HT-29 (cell line): ENCODE measurements around the gene GPR78. TPM values are rescaled to one million over a fixed set of nuclear protein-coding genes. Genes with fewer than 3 reads are reported as not detected.

Experiments
- DNase-seq: peaks from one replicate; pipeline ENCODE4 v3.0.0-alpha.2; 2015; ENCODE audit warnings: low spot score
- total RNA-seq: library from RNA; depleted of rRNA; stranded (reverse); fragments of >200 nt; shearing (Covaris generic); gene quantifications from 2 replicates; pipeline ENCODE4 v1.2.3, GENCODE V29; 2014

GPR78 gene
- total RNA-seq, 1 experiment from 2014 or later = not detected

DNA sequence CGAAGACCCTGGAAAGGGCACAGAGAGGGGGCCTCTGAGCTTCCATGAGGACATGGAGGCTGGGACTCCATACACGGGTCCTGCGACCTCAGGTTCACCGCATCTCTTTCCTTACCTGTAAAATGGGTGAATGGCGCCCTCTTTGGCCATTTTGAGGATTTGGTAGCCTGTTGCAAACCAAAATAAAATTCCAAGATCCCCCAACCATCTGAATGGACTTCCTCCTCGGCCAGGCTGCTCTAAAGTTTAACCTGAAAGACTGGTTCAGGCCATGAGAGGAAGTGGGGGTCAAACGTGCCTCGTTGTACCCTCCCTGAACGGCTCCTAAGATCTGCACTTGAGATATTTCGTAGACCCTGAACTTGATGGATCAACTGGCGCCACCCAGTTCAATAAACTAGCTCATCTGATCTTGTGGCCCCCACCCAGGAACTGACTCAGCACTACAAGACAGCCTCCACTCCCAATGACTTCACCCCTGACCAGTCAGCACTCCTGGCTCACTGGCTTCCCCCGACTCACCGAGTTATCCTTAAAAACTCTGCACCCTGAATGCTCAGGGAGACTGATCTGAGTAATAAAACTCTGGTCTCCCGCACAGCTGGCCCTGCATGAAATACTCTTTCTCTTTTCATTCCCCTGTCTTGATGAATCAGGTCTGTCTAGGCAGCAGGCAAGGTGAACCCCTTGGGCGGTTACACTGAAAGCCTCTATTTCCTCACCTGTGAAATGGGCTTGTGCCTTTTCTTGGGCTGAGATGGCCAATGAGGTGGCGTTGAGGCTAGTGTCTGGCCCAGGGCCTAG, 32.9 kb upstream of the GPR78 start:
- DNase-seq = peak; percentile 54

DNA sequence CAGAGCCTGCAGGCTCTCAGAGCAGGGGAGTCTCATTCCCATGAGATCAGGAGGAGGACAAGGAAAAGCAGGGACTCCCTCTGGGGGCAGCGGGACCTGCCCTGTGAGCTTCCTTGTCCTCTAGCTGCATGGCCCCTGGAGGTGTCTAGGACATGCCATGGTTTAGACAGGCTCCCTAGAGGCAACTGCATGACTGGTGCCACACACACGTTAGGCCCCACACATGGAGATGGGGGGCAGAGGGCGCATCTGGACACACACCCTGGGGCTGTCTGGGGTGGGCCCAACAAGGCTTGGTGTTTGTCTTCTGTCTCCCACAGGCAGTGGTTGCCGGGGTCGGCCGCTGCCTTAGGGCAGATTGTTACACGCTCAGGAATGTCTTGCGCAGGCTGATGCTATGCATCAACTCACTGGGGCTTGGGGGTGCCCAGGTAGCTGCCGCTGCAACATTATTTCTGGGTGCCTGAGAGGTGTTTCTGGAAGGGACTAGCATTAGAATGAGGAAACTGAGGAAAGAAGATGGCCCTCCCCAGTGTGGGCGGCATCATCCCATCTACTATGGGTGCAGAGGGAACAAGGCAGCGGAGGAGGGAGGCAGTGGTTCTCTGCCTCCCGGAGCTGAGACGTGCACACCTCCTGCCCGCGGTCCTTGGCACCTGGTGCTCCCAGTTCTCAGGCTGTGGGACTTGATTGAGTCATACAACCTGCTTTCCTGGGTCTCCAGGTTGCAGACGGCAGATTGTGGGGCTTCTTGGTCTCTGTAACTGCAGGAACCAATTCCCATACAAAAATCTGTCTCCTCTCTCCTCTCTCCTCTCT, 32.1 kb upstream of the GPR78 start:
- DNase-seq = no peak

DNA sequence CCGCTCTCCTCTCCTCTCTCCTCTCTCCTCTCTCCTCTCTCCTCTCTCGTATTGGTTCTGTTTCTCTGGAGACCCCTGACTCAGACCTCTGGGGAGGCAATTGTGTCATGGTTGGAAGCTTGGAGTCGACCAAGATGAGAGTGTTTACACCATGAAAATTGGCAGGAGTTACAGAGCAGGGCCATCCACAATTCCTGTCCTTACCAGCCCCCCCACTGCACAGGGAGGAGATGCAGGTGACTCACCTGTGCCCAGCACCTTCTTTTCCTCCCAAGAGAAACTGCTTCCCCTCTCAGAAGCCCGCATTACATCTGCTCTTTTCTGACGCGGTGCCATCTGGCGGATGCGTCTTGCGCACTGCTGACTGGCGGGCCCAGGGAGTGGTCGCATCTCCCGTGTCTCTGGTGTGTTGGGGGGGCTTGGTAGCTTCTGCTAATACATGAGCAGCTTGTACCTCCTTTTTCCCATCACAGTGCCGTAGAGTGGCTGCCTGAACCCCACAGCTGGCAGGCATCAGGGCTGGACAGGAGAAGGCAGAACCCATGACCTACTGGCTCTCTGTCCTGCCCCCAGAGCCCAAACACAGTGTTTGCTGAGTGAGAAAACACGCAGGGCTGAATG, 31.4 kb upstream of the GPR78 start:
- DNase-seq = no peak

DNA sequence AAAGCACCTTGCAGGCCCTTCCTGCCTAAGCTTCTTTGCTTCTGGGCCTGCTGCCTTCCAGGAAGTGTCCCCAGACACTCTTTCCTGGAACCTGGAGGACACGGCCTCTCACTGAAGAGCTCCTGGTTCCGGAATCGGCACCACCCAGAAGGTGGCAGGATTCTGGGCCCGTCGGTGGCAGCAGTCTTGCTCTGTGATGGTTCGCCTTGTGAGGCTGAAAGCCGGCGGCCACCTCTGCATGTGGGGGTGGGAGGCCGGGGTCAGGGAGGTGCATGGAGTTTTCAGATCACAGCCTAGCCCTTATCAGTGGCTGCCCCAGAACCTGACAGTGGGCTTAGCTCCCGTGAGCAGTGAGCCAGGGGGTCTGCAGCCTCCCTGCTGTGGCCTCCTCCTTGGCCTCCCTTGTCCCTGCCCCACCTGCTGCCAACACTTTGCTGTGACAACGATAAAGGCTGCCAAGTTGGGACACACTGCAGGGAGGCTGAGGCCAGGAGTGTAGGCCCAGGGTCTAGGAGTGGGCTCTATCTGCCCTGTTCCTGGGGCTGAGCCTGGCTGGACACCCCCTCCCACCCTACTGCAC, 30.8 kb upstream of the GPR78 start:
- no peak for DNase-seq

DNA sequence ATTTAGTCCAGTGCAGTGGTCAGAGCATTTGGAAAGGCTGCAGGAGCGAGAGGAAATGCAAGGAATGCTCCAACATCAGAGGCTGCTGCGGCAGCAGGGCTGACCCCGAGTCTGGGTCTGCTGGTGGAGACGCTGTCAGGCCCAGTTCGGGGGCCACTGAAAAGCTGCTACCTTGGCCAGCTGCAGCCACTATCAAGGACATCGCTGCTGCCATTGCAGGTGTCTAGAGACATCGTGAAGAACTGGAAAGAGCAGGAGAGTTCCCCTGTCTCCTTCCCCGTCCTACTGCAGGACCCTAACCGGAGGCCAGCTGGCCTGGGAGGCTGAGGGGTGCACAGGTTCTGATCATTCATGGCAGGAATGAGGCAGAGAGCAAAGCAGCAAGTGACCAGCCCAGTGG, 29.5 kb upstream of the GPR78 start:
- DNase-seq = no peak

DNA sequence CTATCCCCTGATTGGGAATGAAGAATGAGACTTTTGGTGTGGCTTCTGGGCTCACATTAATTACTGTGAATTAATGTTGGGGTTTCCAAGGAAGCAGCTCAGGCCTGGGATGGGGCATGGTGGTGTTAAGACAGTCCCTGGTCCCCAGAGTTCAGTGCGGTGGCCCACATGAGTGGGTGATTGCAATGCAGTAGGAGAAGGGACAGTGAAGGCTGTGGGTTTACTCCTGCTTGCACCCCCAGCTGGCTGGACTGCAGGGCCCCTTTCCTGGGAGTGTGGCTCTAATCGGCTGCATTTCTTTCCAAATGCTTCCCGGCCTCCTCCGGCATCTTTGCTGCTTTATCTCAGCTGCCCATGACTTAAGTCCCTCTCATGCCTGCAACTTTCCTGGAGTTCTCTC, 28.2 kb upstream of the GPR78 start:
- no peak for DNase-seq

DNA sequence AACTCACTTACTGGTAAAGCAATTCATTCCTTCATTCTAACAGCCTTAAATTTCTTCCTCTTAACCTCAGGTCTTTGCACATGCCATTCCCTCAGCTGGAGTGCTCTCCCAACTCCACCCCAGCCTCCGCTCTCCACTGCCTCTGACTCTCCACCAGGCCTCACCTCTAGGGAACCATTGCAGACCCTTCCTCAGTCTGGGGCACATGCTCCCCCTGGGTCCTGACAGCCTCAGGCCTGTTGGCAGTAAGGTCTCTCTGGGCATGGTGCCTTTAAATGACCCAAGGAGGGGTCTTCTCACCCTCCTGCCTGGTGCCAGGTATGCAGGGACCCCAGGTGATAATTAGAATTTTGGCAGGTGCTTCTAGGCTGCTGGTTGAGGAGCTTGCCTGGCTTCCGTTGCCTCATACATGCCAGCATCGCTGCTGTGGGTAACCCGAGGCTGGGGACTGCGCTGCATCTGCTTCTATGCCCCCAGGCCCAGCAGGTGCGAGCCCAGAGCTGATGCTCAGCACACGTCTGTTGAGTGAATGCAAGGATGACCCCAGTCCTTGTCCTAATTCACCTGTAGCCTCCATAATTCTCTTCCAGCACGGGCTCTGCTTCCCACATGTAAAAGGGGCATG, 27.5 kb upstream of the GPR78 start:
- DNase-seq = no peak

DNA sequence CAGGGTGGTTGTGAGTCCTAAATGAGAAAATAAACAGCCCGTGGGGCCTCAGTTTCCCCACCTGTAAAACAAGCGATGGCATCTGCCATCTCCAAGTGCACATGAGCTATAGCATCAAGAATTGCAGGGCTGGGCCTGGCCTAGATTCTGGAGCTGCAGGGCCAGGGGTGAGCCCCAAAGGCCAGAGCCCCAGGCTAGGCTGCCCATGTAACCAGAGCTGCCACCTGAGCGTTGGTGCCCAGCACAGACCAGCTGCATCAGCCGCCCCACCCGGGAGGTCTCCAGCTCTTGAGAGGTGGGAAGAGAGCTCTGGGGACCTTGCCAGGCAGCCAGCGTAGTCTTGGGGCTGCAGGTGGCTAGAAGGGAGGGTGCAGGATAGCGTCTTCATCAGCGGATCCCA, 27.0 kb upstream of the GPR78 start:
- no peak for DNase-seq

DNA sequence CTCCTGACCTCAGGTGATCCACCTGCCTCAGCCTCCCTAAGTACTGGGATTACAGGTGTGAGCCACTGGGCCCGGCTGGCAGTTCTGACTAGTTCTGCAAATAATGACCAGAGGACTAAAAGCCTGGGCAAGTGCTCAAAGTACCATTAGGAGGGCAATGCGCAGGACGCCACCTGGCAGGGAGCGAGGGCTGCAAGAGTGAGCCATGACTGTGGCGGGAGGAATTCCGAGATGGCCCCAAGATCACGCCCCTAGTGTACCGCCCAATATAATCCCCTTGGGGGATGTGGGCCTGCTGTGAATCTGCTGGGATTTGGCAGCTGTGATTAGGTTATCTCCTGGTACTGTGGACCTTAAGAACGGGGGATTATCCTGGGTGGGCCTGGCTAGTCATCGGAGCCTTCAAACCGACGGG, 26.2 kb upstream of the GPR78 start:
- DNase-seq = no peak

DNA sequence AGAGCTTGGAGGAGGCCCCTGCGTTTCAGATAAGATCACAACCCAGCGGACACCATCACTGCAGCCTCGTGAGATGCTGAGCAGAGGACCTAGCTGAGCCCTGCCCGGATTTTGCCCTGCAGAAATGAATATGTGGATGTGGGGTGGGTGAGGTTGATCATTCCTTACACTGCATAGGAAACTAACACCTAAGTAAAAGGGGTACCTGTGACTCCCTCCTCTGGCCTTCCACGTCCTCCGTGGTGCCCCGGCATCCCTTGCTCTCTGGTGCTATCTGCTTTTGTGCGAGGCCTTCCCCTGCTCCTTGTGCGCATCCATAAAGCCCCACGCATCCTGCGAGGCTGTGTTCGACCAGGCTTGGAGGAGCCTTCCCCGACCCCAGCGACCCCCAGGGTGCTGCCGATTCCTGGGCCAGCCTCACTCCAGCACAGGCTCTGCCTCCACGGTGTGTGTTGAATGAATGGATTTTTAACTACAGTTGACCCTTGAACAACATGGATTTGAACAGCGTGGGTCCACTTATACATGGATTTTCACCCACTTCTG, 25.6 kb upstream of the GPR78 start:
- DNase-seq = no peak

DNA sequence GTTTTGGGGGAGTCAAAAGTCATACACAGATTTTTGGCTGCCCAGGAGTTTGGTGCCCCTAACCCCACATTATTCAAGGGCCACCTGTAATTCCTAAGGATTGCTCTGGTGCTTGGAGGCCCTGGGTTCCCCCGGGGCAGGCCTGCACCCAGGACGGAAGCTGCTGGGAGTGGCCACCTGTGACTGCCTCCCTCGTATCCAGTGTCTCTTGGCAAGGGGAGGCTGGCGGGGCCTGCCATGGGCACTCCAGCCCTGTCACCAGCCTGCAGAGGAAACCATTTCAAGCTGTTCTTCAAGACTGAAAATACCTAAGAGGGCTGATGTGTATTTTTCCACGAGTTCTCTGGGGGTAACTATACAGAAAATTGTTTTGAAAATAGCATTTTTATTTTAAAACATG, 24.5 kb upstream of the GPR78 start:
- DNase-seq = no peak

DNA sequence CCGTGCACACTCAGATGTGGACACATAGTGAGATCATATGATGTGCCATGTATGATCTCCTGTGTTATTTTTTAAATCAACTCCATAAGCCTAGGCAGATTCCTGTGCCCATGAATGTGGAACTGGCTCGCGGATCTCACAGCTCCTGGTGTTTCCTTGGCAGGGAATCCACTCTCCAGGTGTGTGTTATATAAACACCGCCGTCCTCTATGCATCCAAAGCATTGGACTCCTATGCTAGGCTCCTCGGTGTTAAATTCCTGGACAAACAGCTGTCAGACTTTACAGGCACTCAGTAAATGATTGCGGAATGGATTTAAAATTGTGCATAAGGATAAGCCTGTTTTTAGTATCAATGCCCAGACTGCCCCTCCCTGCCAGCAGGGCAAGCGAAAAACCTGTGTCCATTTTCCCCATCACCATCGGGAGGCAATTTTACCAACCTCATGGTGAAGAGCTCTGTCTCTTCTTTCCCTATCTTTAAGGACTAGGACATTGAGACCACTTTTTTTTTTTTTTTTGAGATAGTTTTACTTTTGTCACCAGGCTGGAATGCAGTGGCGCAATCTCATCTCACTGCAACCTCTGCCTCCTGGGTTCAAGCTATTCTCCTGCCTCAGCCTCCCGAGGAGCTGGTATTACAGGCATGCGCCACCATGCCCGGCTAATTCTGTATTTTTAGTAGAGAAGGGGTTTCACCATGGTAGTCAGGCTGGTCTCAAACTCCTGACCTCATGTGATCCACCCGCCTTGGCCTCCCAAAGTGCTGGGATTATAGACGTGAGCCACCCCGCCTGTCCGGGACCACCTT, 23.6 kb upstream of the GPR78 start:
- DNase-seq = no peak

DNA sequence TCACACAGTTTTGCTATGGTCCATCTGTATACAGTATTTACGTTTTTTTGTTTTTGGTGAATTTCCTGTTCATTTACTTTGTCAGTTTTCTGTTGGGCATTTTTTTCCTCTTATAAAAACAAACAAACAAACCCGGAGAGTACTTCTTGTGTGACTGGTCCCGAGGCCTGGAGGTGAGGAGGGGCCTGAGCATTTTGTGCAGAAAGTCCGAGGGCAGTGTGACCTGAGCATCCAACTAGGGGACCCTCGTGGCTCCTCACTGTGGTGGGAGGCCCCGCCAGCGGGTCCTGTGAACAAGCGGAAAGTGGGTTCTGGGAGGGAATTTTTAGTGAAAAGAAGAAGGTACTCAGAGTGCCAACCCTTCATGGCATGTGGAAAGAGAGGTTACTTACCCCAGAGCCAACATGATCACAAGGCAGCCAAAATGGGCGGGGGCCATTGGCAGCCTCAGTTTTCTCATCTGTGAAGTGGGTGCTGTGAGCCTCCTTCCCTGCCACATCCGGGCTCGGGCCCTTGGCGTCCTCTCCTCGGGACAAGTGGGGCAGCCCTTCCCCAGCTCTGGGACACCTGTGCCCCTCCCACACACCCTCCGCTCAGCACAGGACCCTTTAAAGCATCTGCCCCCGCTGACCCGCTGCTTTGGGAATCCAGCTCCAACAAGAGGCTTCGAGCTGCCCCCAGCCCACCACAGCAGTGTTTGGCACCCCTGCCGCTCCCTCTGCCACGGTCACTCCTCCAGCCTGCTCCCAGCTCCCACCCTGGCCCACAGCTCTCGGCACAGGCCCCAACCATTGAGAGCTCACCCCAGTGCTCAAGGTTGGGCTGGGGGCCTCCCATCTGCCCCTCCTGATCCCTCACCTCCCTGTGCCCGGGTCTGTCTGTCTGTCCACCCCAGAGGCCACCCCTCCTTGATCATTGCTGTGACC, 22.8 kb upstream of the GPR78 start:
- DNase-seq = no peak

DNA sequence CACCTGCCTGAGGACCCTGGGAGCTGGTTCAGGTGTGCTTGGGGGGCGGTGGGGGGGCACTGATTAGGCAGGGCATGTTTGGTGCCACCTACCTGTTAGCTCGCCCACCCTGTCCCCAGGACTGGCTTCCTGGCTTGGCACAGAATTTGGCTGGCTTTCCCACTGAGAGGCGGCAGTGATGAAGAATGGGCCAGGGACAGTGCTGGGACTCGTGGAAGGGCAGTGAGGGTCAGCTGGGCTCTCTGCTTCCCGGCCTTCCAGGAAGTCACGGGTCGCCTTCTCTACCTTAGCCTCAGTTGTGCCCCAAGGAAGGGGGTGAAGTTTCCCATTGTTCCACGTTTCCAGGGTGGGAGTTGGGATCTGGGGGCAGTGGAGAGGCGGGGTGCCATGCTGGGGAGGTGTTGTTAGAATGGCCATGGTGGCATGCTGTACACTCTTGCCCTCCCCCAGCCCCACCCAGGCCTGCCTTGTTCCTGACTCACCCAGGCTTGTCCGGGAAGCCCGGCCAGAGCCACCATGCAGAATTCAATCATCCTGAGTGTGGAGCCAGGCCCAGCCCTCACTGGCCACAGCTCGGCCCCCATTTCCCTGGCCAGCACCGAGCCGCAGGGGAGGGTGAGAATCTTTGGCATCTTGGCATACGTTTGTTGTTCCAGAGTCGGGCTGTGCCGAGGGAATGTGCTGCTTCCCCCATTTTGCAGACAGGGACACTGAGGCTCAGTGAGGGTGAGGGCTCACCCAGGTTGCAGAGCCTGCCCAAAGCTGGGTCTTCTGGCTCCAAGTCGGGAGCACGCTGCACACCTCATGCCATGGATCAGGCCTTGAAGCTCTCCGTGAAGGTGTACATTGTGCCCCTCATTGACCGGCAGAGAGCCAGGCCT, 21.9 kb upstream of the GPR78 start:
- no peak for DNase-seq

DNA sequence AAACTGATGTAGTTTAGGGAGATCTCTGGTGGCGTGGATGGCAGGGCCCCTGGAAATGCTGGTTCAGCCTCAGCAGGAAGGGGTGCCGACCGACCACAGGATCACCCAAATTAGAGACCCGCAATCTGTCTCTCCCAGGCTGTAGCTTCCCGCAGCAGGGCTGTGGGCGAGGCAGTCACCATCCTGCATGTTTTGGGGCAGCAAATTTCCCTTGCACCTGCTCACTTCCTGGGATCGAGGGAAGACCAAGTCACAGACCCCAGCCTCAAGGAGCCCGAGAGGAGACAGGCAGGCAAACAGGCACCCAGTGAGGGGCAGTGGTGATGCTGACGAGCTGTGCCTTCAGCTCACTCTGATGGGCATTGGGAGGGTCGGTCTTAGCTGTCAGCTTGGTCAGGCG, 21.2 kb upstream of the GPR78 start:
- DNase-seq = no peak

DNA sequence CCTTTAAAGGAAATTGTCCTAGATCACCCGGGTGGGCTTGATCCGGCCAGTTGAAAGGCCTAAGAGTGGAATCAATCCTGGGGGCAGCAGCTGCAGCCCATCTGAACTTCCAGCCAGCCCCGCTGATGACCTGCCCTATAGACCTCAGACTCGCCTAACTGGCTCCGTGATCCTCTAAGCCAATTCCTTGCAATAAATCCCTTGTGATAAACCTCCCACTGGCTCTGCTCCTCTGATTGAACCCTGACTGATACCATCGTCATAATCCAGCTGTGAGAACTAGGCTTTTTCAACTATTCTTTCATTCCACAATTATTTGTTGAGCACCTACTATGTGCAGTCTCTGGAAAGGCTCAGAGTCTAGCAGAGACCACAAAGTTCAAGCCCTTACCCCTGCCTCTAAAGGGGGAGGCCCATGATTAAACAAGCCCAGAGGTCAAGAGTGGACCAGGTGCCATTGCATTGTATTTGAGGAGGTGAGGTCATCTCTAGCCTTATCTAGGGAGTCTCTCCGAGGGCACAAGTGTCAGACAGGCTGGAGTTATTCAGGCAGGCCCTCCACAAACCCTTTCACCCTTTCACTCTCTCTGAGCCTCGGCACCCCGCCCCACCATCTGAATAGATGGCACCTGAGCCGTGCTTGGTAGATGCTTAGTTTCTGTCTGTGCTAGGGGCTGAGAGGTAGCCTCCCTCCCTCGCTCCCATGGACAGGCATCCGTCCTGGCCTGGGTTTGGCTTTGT, 20.5 kb upstream of the GPR78 start:
- no peak for DNase-seq

DNA sequence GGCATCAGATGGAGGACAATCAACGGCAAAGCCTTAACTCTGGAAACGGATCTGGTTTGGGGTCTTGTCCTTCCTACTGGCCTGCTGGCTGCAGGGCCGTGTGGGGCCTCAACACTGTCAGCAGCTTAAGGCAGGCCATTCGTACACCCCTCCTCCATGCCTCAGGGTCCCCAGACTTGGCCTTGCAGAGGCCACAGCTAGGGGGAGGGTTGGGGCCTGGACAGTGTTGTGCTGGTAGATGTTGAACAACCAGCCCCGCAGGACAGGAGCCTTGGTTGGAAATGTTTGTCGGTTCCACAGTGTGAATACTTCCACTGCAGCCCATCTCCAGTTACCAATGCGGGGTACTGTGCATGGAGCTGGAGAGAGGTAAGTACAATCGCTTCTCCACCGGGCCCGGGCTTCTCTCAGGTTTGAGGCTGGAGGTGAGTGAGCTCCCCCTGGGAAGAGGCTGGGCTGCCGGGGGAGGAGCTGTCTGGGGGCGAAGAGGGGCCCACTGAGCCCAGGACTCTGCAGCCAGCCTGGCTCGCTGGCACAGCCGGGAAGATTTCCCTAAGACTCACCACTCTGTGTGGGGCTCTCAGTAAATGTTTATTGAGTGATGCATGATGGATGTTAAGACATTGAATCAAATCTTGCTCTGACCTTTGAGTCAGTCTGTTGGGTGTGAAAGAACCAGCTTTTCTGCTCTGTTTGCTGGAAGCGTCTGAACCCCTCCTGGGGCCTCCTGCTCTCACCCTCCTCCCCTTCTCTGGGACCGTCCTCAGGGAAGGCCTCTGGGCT, 19.7 kb upstream of the GPR78 start:
- no peak for DNase-seq
